Measurements from ENCODE around the gene AP3M1.

Gene AP3M1

GRCh38 chr10:74133923-74134820 lies 16.5 kb downstream of the AP3M1 start:
- DNase-seq (ENCODE audit: low read depth): no peak
- no peak overlapping the region for H3K4me3 ChIP-seq (ENCODE audit: low read depth, low read length)
- TF ChIP-seq CTCF (IDR thresholded peaks at IDR 0.05; ENCODE audit: low read depth, low read length, missing control alignments): no peak

GRCh38 chr10:74123081-74123480 lies 27.5 kb downstream of the AP3M1 start:
- no peak for DNase-seq (ENCODE audit: low read depth)
- H3K4me3 ChIP-seq (ENCODE audit: low read depth, low read length): no peak overlapping the region
- no peak for TF ChIP-seq CTCF (IDR thresholded peaks at IDR 0.05; ENCODE audit: low read depth, low read length, missing control alignments)

GRCh38 chr10:74122060-74122459 lies 28.6 kb downstream of the AP3M1 start:
- no peak overlapping the region for H3K4me3 ChIP-seq (ENCODE audit: low read depth, low read length)
- no peak for TF ChIP-seq CTCF (IDR thresholded peaks at IDR 0.05; ENCODE audit: low read depth, low read length, missing control alignments)
- no peak for DNase-seq (ENCODE audit: low read depth)

- no peak for DNase-seq (ENCODE audit: low read depth)
- H3K4me3 ChIP-seq (ENCODE audit: low read depth, low read length): no peak overlapping the region
- TF ChIP-seq CTCF (IDR thresholded peaks at IDR 0.05; ENCODE audit: low read depth, low read length, missing control alignments): no peak
Measured at GRCh38 chr10:74121368-74121767, 29.3 kb downstream of the AP3M1 start.

- TF ChIP-seq CTCF (IDR thresholded peaks at IDR 0.05; ENCODE audit: low read depth, low read length, missing control alignments): no peak
- DNase-seq (ENCODE audit: low read depth): no peak
- H3K4me3 ChIP-seq (ENCODE audit: low read depth, low read length): no peak overlapping the region
Measured at GRCh38 chr10:74120911-74121310, 29.7 kb downstream of the AP3M1 start.

GRCh38 chr10:74118804-74119203 lies 31.8 kb downstream of the AP3M1 start:
- no peak overlapping the region for H3K4me3 ChIP-seq (ENCODE audit: low read depth, low read length)
- TF ChIP-seq CTCF (IDR thresholded peaks at IDR 0.05; ENCODE audit: low read depth, low read length, missing control alignments): no peak
- DNase-seq (ENCODE audit: low read depth): no peak

GRCh38 chr10:74117738-74118137 lies 32.9 kb downstream of the AP3M1 start:
- H3K4me3 ChIP-seq (ENCODE audit: low read depth, low read length): no peak overlapping the region
- TF ChIP-seq CTCF (IDR thresholded peaks at IDR 0.05; ENCODE audit: low read depth, low read length, missing control alignments): no peak
- DNase-seq (ENCODE audit: low read depth): no peak

Data from GM12864 (cell line).